Amygdala (tissue), 56 donors: ENCODE measurements around the gene ARHGAP40.
"Not testable (repeated sequence)": the region's sequence is repeated elsewhere in the genome, so short reads cannot be mapped to it uniquely, and the experiment has no call there.

Experiments used
- DNase-seq, 56 donors: peaks; one replicate each; lab custom pipeline; 2025; lab: John Stamatoyannopoulos, UW

The ARHGAP40 gene

DNA sequence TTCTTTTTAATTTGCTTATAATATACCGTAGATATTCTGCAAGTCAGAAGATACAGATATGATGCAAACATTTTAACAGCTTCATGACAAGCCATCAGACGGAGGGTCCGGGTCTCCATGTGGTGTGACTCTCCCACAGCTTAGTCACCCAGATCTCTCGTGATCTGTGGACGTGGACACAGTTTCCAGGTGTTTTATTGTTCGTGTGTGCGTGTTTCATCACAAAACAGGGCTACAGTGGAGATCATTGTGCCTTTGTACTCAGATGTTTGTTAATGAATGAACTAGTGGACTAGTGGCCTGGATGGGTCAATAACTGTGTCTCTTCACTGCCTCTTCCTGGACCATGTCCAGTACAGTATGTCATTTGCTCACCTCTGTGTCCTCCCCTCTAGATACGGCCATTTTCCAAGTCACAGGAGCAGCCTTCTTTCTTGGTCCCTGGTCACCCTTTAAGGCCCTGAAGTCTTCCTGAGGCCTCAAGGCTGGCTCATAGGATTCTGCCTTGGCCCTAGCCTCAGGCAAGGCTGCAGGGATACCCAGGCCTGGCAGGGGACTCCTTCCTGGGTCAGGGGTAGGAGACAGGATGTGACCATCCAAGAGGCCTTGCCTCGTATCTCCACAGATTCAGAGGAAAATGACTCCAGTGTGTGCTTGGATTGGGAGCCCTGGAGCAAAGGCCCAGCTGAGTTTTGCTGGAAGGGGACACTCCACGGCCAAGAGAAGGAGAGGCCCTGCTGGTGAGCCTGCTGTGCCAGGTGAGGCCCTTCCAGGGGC lies 16.0 kb upstream of the ARHGAP40 start:
- DNase-seq, result no peak

- DNase-seq, result no peak
These were observed 15.5 kb upstream of the ARHGAP40 start for GRCh38 chr20:38586181-38586525.

DNA sequence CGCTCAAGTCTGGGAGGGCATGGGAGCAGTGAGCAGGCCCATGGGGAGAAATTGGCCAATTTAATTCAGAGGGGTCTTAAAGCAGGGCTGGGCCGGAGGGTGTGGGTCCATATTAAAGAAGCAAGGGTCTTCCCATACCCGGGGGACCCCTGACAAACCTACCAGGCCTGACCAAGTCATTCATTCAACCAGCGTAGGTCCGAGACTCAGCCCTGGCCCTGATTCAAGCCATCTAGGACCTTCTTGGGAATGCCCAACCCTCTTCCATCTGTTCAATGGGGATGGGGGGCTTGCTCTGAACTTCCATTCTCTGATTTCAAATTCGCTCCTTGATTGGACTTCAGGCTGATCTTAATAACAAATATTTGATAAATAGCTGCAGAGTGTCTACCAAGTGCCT lies 13.3 kb upstream of the ARHGAP40 start:
- DNase-seq, result no peak

DNA sequence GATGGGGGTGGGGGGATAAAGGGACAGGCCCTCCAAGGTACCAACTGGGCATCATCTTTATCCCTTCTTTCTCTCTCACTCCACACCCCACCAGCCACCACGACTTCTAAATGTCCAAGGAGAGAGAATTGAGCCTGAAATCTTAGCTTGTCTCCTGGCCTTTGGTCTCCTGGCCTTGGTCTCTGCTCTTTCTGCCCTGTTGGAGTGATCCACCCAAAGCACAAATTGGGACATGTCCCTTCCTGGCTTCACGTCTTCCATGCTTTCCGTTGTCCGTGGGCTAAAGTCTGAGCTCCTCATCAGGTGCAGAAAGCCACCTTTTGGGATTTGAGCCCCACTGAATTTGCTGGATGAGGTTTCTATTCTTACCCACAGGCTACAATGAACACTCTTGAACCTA lies 12.3 kb upstream of the ARHGAP40 start:
- DNase-seq, result no peak

- no peak for DNase-seq
These were observed 11.5 kb upstream of the ARHGAP40 start for GRCh38 chr20:38589967-38590675.

DNA sequence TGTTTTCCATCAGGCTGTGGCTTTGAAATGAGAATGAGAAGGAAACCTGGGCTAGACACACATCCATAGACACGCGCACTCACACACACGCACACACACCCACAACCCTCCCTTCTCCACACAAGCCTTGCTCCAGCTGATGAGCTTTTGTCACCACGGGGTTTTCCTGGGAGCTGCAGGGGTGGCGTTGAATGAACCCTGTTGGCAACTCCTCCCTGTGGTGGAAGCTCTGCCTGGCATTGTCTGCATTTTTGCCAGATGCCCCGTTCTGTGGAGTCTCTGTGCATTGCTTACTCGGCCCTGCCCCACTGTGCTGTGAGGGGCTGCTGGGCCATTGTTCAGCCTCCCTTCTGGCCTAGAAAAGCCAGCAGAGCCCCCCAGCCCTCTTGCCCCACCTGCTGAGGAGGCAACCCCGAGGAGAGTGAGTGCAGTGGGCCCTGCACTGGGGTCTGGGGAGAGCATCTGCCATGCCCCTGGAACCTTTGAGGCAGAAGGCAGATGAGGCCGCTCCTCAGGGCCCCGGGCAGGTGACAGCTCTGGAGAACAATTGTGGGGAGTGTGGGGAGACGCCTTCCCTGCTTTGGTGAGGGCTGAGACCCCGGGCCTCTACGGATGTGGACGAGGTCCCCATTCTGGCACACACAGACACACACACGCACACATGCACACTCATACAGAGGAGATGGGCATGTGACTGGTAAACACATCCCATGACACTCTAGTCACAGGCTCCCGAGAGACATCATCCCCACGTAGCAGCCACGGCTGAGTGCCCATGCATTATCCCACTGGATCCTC lies 10.7 kb upstream of the ARHGAP40 start:
- DNase-seq, result no peak

DNA sequence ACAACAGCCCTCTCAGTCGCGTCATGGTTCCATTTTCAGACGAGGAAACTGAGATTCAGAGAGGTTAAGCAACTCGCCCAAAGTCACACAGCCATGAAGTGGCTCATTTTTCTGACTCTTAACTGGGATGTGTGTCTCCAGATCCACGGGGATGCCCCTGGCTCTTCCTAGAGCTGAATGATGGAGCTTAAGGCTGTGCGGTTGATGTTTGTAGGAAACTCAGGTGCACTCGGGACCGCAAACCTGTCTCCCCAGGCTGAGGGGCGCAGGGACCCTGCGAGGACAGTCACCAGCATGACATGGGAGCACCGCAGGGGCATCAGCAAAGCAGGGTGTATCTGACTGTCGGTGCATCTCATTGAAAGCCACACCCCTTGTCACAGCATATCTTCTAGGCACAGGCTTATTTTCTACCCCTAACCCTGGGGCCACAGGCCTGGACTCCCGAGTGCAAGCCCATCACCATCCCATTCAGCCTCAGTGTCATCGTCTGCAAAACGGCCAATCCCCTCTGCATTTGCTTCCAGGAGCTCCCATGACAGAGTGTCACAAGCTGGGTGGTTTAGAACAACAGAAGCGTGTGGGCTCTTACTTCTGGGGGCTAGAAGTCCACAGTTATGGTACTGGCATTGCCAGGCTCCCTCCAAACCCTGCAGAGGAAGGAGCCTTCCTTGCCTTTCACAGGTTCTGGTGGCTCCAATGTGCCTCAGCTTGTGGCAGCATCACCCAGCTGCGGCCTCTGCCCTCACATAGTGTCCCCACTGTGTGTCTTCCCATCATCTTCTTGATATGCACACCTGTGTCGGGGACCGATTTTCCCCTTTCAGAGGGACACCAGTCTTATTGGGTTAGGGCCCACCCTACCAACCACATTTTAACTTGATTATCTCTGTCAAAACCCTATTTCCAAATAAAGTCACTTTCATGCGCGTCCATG lies 9.9 kb upstream of the ARHGAP40 start:
- no peak for DNase-seq

- not testable (repeated sequence) for DNase-seq
These were observed 9.2 kb upstream of the ARHGAP40 start for GRCh38 chr20:38592411-38592790.

GRCh38 chr20:38594281-38594680 lies 7.3 kb upstream of the ARHGAP40 start:
- not testable (repeated sequence) for DNase-seq

GRCh38 chr20:38595886-38596285 lies 5.7 kb upstream of the ARHGAP40 start:
- DNase-seq, result not testable (repeated sequence)

DNA sequence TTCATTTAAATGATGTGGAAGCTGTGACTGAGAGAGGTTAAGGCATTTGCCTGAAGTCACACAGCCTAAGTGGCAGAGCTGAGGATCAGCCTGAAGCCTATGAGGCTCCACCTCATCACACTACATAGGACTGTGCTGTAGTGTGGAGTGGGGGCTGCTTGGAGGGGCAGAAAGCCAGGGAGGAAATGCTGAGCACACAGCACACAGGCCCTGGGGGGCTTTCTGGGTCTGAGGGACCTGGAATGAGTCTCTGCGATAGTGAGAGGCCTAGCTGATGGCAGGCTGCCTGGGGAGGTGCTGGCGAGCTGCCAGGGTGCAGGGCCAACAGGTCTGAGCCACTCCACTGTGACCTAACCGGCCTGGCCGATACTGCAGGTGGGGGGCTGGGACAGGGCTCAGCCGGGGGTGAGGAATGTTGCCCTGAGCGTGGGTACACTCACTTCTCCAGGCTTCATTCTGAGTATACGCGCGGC lies 2.2 kb upstream of the ARHGAP40 start:
- DNase-seq, result peak in 2 of 56 donors; percentile 10 to 17

DNA sequence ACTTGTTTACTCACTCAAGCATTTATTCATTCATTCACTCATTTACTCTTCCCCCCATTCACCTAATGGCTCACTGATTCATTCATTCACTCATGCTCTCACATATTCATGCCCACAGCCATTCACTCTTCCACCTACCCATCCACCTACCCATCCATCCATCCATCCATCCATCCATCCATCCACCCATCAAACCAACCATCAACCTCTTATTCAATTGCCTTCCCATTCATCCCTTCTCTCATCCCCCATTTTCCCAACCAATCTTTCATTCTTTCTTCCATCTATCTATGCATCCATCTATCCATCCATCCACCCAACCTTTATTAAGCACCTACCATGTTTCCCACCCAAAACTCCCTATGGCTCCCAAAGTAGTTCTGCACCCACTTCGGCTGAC lies 1.6 kb upstream of the ARHGAP40 start:
- no peak for DNase-seq

DNA sequence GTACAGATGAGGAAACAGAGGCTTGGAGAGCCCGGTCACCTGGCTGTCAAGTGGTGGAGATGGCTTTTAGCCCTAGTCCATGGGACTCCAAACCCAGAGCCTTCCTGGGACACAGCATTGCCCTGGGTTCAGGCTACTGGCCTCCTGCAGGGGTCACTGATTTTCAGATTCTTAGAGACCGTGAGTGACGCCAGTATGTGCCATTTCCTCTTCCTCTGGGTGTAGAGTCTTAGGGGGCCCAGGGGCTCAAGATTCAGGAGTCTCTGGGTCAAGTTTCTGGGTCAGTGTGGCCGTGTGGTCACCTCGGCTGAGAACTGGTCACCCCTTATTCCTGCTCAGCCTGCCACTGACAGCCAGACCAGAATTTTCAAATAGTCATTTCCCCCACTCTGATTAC lies 574 bp downstream of the ARHGAP40 start:
- no peak for DNase-seq

- DNase-seq, result no peak
These were observed 1.7 kb downstream of the ARHGAP40 start for GRCh38 chr20:38603286-38603685.

DNA sequence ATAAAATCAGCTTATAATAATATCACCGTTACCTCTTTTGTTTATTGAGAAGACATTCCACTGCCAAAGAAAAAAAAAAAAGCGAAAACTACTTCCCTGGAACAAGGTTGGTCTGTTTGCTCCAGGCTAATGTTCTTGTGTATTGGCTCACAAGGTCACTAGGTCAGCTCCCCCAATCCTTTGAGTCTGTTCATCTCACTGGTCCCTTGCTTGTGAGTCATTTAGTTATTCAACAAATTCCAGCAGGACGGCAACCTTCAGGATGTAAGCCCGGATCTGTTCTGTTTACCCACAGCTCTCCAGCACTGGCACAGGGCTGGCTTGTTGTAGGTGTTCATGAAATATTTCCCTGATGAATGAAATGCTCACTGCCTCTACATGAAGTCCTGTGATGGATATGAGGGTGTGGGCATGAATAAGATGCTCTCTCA lies 3.3 kb downstream of the ARHGAP40 start:
- peak in 1 of 56 donors; percentile 7 for DNase-seq

- no peak for DNase-seq
These were observed 5.7 kb downstream of the ARHGAP40 start for GRCh38 chr20:38607351-38607750.

DNA sequence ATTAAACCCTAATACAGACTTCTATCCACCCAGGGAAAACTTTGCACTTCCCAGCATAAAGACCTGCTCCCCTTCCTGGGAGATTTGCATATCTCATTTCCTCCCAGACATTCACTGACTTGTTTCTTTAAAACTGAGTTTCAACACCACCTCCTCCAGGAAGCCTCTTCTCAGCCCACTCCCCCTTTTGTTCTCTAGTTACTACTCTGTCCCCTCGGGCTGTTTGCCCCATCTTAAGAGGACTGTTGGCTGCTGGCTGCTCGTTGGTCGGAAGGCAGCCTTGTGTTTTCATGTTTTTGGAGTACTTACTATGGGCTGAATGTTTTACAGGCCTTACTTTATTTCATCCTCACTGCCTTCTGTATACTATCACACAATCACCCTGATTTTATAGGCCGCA lies 6.6 kb downstream of the ARHGAP40 start:
- no peak for DNase-seq

DNA sequence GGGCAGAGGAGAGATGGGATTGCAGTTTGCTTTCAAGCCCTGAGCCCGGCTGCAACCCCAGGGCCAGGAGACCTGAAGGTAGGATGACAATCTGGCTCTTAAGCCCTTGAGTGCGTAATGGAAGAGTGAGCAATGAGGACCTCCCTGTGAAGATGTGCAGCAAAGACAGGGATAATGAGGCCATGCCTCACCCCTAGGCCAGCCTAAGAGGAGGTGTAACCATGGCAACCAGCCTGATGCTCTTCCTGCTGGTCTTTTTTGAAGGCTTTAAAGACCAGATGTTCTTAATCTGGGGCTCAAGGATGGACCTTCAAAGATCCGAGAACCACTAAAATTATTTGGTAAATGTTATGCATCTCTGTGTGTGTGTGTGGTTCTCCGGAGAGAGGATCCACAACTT lies 8.2 kb downstream of the ARHGAP40 start:
- DNase-seq, result no peak

GRCh38 chr20:38610521-38610920 lies 8.9 kb downstream of the ARHGAP40 start:
- no peak for DNase-seq
